Ascending aorta (tissue), 2 donors: ENCODE data around the gene PCDHB16. TPM values are rescaled to one million over a fixed set of nuclear protein-coding genes. Genes with fewer than 3 reads are reported as not detected.
A peak's percentile ranks its signal among the peaks of the same experiment; 100 is the strongest.
"Not testable (repeated sequence)": the region's sequence is repeated elsewhere in the genome, so short reads cannot be mapped to it uniquely, and the experiment has no call there.

Source experiments
- DNase-seq, 2 donors: peaks; one replicate each; pipeline ENCODE4 v3.0.0-alpha.2; 2019; ENCODE audit warnings: low spot score in 2 of 2
- H3K27ac ChIP-seq, 2 donors: fragments of 200-600 bp; sonication (generic); one replicate each; pipeline ENCODE4 v1.5.1; 2016 to 2017; ENCODE audit warnings: mild to moderate bottlenecking in 1 of 2
- H3K27me3 ChIP-seq: fragments of 200-600 bp; sonication (generic); one replicate; pipeline ENCODE4 v1.5.1; 2017
- H3K36me3 ChIP-seq, 2 donors: fragments of 200-600 bp; sonication (generic); one replicate each; pipeline ENCODE4 v1.5.1; 2016
- H3K4me1 ChIP-seq, 2 donors: fragments of 200-600 bp; sonication (generic); one replicate each; pipeline ENCODE4 v1.5.1; 2016 to 2017; ENCODE audit warnings: mild to moderate bottlenecking in 1 of 2
- H3K4me3 ChIP-seq, 2 donors: fragments of 200-600 bp; sonication (generic); one replicate each; pipeline ENCODE4 v1.5.1; 2016 to 2017; ENCODE audit warnings: mild to moderate bottlenecking in 1 of 2
- H3K9me3 ChIP-seq, 2 donors: fragments of 200-600 bp; sonication (generic); one replicate each; pipeline ENCODE4 v1.5.1; 2016
- CTCF ChIP-seq, 3 experiments: fragments of 200-600 bp in 2 of 3; fragments of 450-650 bp in 1 of 3; sonication (generic) in 2 of 3; IDR thresholded peaks; one replicate each; pipeline ENCODE4 v1.5.1; 2016 to 2019; ENCODE audit warnings: antibody characterized with exemption in 3 of 3, mild to moderate bottlenecking in 1 of 3, moderate library complexity in 1 of 3
- intact Hi-C: fragments of 100-400 bp; cut with DNase I; formaldehyde crosslinking; loops from one replicate; pipeline ENCODE4 v1.15.1; 2023
- total RNA-seq: library from RNA; depleted of rRNA; stranded (reverse); fragments of >200 nt; gene quantifications from one replicate; pipeline ENCODE4 v1.1.0, GENCODE V29; 2016

The PCDHB16 gene
- total RNA-seq, 1 donor from 2014 or later, result 18.3 TPM

- peak in 1 of 3 experiments; percentile 25 for TF ChIP-seq CTCF (IDR thresholded peaks at IDR 0.05)
- Histone ChIP-seq H3K27ac (no peak within 1 kb of the TSS), H3K36me3 (no peaks in the 10 kb centered on the region), H3K27me3 (no peaks in the 10 kb centered on the region), H3K9me3 (peaks cover 64 to 94% of the 10 kb centered on the region in 2 donors), H3K4me1 (no peaks in the 10 kb centered on the region), H3K4me3 (no peak within 1 kb of the TSS)
- DNase-seq, result no peak
- intact Hi-C loops, result no loop called here
Observed at GRCh38 chr5:141186897-141187512, 4.8 kb downstream of the PCDHB16 start, which contains the start of gene PCDHB9. PCDHB9 (plus strand) TSS chr5:141187161; CDS start chr5:141187319, 158 bp downstream.

- H3K27me3 ChIP-seq, intact Hi-C loops, H3K27ac ChIP-seq, H3K36me3 ChIP-seq, DNase-seq, H3K4me3 ChIP-seq, H3K4me1 ChIP-seq: not testable (repeated sequence)
- peaks cover 66 to 95% of the 10 kb centered on the region in 2 donors for H3K9me3 ChIP-seq
Observed at GRCh38 chr5:141188682-141189081, 6.5 kb downstream of the PCDHB16 start.

- DNase-seq, H3K4me1 ChIP-seq, H3K27me3 ChIP-seq, H3K27ac ChIP-seq, intact Hi-C loops, H3K36me3 ChIP-seq, H3K4me3 ChIP-seq: not testable (repeated sequence)
- H3K9me3 ChIP-seq, result peaks cover 65 to 94% of the 10 kb centered on the region in 2 donors
Observed at GRCh38 chr5:141189131-141189530, 6.9 kb downstream of the PCDHB16 start.

GRCh38 chr5:141192110-141192725 is 10.0 kb downstream of the PCDHB16 start, which contains the start of gene PCDHB10:
PCDHB10 (plus strand) TSS chr5:141192353; CDS start chr5:141192553, 200 bp downstream.
- Histone ChIP-seq H3K4me3 (no peak within 1 kb of the TSS), H3K9me3 (peaks cover 68 to 92% of the 10 kb centered on the region in 2 donors), H3K27me3 (no peaks in the 10 kb centered on the region), H3K36me3 (no peaks in the 10 kb centered on the region), H3K27ac (no peak within 1 kb of the TSS), H3K4me1 (no peaks in the 10 kb centered on the region)
- intact Hi-C loops, result no loop called here
- peak in 1 of 3 experiments; percentile 29 for TF ChIP-seq CTCF (IDR thresholded peaks at IDR 0.05)
- DNase-seq, result no peak

- H3K9me3 ChIP-seq, result peaks cover 62 to 95% of the 10 kb centered on the region in 2 donors
- H3K36me3 ChIP-seq, intact Hi-C loops, H3K4me1 ChIP-seq, H3K27ac ChIP-seq, H3K27me3 ChIP-seq, DNase-seq, H3K4me3 ChIP-seq: not testable (repeated sequence)
Observed at GRCh38 chr5:141194332-141194731, 12.1 kb downstream of the PCDHB16 start.

GRCh38 chr5:141196363-141196762 is 14.2 kb downstream of the PCDHB16 start:
- Histone ChIP-seq H3K27ac (no peak overlapping the region), H3K9me3 (peaks cover 57 to 93% of the 10 kb centered on the region in 2 donors), H3K4me3 (no peak overlapping the region), H3K36me3 (no peaks in the 10 kb centered on the region), H3K4me1 (no peaks in the 10 kb centered on the region), H3K27me3 (no peaks in the 10 kb centered on the region)
- intact Hi-C loops, result no loop called here
- no peak for TF ChIP-seq CTCF (IDR thresholded peaks at IDR 0.05)
- no peak for DNase-seq
